ENCODE results near the gene NYAP2. TPM values are rescaled to one million over a fixed set of nuclear protein-coding genes. Genes with fewer than 3 reads are reported as not detected.

NYAP2 gene
- total RNA-seq, 4 donors from 2014 or later, result 0.09 to 0.61 (median 0.18) TPM; not detected in 1

DNA sequence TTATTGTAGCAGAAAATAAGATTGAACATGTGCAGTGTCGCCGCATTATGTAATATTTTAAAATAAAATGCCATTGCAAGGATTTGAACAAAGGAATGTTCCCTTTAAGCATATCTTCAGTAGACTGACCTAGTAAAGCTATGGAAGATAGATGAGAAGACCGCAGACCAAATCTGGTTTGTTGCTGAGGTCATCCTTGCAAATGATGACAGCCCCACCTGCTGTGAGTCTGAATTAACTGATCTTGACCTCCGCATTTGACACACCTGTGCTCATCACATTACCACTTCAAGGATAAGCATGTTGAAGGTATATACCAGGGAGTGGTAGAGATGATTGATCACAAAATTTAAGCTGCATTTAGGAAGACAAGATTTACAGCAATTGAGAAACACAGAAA lies 96.2 kb downstream of the NYAP2 start:
- DNase-seq, result no peak
- Histone ChIP-seq H3K9me3 (no peaks in the 10 kb centered on the region), H3K36me3 (no peaks in the 10 kb centered on the region), H3K27ac (no peak overlapping the region), H3K27me3 (no peaks in the 10 kb centered on the region), H3K4me3 (no peak overlapping the region), H3K4me1 (no peaks in the 10 kb centered on the region)
- WGBS, 2 donors, result 86 to 93% methylated on average over 4 of the region's 4 CpGs
- TF ChIP-seq POLR2A (IDR thresholded peaks at IDR 0.05), result no peak
- TF ChIP-seq CTCF (IDR thresholded peaks at IDR 0.05), result no peak
- intact Hi-C loops (cut with DNase I), result no loop called here

DNA sequence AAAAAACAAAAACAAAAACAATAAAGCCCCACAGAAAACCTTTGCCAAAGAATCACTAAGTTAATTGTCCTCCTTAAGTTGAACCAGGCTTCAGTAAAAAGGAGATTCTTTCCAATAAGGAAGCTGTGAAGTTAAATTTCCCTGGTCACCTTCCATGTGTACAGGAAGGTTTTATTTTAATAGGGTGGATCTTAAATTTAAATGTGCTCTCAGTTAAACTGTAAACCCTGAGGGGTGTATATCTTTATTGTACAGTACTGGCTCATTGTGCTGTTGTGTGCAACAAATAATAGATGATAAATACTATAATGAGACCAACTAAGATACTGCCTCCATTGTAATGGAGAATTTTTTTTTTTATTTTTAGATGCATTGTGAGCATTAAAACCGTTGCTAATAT lies 97.1 kb downstream of the NYAP2 start:
- intact Hi-C loops (cut with DNase I), result no loop called here
- TF ChIP-seq POLR2A (IDR thresholded peaks at IDR 0.05) (no peak), CTCF (IDR thresholded peaks at IDR 0.05) (no peak)
- 38 to 45% methylated on average over 1 of the region's 1 CpG for WGBS, 2 donors
- no peak overlapping the region for H3K27ac ChIP-seq
- H3K4me3 ChIP-seq, result no peak overlapping the region
- no peaks in the 10 kb centered on the region for H3K27me3 ChIP-seq
- no peak for DNase-seq
- no peaks in the 10 kb centered on the region for H3K9me3 ChIP-seq
- H3K36me3 ChIP-seq, result no peaks in the 10 kb centered on the region
- H3K4me1 ChIP-seq, result no peaks in the 10 kb centered on the region

GRCh38 chr2:225497166-225497565 lies 97.7 kb downstream of the NYAP2 start:
- no peak overlapping the region for H3K27ac ChIP-seq
- no peaks in the 10 kb centered on the region for H3K9me3 ChIP-seq
- WGBS, 2 donors, result 69 to 79% methylated on average over 3 of the region's 3 CpGs
- no peak for TF ChIP-seq POLR2A (IDR thresholded peaks at IDR 0.05)
- TF ChIP-seq CTCF (IDR thresholded peaks at IDR 0.05), result no peak
- no peaks in the 10 kb centered on the region for H3K27me3 ChIP-seq
- DNase-seq, result no peak
- H3K4me1 ChIP-seq, result no peaks in the 10 kb centered on the region
- intact Hi-C loops (cut with DNase I), result no loop called here
- H3K4me3 ChIP-seq, result no peak overlapping the region
- H3K36me3 ChIP-seq, result no peaks in the 10 kb centered on the region

DNA sequence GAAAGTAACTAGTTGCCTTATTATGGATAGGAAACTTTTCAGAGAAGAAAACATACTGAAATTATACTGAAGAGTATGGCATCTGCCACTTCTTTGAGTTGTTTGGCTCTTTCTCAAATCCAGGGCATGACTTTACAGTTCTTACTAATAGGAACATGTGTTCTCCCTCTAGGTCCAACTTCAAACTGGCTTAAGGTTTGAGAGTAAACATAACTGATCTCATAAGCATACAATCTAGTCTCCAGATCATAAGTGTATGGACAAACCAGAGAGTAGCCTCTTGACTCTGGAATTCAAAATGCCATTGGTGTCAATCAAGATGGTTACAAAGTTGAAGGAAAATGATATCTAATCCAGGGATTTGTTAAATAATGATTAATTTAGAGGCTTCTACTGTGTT lies 101.5 kb downstream of the NYAP2 start:
- Histone ChIP-seq H3K36me3 (no peaks in the 10 kb centered on the region), H3K9me3 (no peaks in the 10 kb centered on the region), H3K27ac (no peak overlapping the region), H3K4me1 (no peaks in the 10 kb centered on the region), H3K27me3 (no peaks in the 10 kb centered on the region), H3K4me3 (no peak overlapping the region)
- intact Hi-C loops (cut with DNase I), result no loop called here
- no peak for DNase-seq
- TF ChIP-seq CTCF (IDR thresholded peaks at IDR 0.05) (no peak), POLR2A (IDR thresholded peaks at IDR 0.05) (no peak)

DNA sequence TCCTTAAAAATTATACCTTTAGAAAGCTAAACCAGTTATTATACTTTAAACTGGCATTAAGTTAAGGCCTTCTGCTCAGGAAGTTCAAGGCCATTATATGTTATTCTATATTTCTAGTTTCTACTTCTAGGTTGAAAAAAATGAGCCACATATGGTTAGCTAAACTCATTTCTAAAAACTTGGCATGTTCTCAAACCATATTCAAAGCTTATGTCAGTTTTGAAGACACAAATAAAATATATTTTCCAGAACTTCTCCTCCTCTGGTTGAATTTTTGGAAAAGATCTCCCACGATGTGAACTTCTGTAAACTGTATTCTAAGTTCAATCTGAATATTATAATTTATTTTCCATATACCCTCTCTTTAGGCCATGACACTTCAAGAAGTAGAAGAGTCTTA lies 103.5 kb downstream of the NYAP2 start:
- Histone ChIP-seq H3K27me3 (no peaks in the 10 kb centered on the region), H3K4me1 (no peaks in the 10 kb centered on the region), H3K27ac (no peak overlapping the region), H3K9me3 (no peaks in the 10 kb centered on the region), H3K36me3 (no peaks in the 10 kb centered on the region), H3K4me3 (no peak overlapping the region)
- DNase-seq, result no peak
- no peak for TF ChIP-seq POLR2A (IDR thresholded peaks at IDR 0.05)
- TF ChIP-seq CTCF (IDR thresholded peaks at IDR 0.05), result no peak
- WGBS, 2 donors, result 47 to 61% methylated on average over 1 of the region's 1 CpG
- intact Hi-C loops (cut with DNase I), result no loop called here
